ENCODE measurements around the gene GNGT2. TPM values are rescaled to one million over a fixed set of nuclear protein-coding genes. Genes with fewer than 3 reads are reported as not detected.

Gene GNGT2
- polyA plus RNA-seq, 3 donors: 16.0 to 25.1 (median 16.7) TPM

DNA sequence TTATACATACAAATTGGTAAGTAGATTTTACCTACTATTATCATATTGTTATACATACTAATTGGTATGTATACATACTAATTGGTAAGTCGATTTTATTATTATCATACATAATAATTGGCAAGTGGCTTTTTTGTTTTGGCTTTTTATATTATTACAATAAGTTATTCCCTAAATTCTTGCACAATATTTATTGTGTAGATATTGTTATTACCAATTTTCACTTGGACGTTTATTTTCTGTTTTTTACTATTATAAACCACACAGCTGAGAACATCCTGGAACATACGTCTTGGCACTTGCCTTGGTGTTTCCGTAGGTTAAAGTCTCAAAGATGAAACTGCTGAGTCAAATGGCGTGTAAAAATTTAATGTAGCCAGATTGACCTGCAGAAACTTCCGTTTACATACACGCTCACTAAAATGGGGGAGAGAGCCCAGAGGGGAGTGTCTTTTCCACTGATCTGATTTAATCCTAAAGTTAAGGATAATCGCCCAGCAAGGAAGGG, 18.9 kb downstream of the GNGT2 start:
- Histone ChIP-seq H3K27ac (ENCODE audit: low read depth in 1 of 2, low read length in 2 of 2) (peak overlapping the region; percentile 97 to 99), H4K20me1 (ENCODE audit: insufficient read depth, low read length) (no peaks in the 10 kb centered on the region), H3K9me3 (replicated peaks in 1 of 2; ENCODE audit: control insufficient read depth in 1 of 2, insufficient read depth in 1 of 2, low read length in 2 of 2) (peaks cover 0 to 1% of the 10 kb centered on the region in 2 donors), H3K79me2 (ENCODE audit: insufficient read depth, low read length) (no peaks in the 10 kb centered on the region), H3K4me3 (replicated peaks in 1 of 3; ENCODE audit: low read depth in 2 of 3, low read length in 3 of 3) (peak overlapping the region; percentile 31 to 80 (median 73)), H3K27me3 (ENCODE audit: control insufficient read depth in 2 of 2, insufficient read depth in 2 of 2, low read length in 2 of 2) (no peaks in the 10 kb centered on the region), H3K36me3 (replicated peaks in 1 of 2; ENCODE audit: control insufficient read depth in 1 of 2, insufficient read depth in 2 of 2, low read length in 2 of 2) (no peaks in the 10 kb centered on the region), H2AFZ (ENCODE audit: insufficient read depth, low read depth, low read length, poor library complexity, severe bottlenecking) (peak overlapping the region; percentile 85), H3K4me1 (ENCODE audit: control insufficient read depth in 1 of 2, insufficient read depth in 2 of 2, low read length in 2 of 2) (peaks cover 33 to 38% of the 10 kb centered on the region in 2 donors), H3K4me2 (replicated peaks; ENCODE audit: extremely low read depth, low read length, poor library complexity, severe bottlenecking) (peak overlapping the region; percentile 80), H3K9ac (ENCODE audit: insufficient read depth, low read length, poor library complexity, severe bottlenecking) (peak overlapping the region; percentile 93)
- TF ChIP-seq, protein P1, sequence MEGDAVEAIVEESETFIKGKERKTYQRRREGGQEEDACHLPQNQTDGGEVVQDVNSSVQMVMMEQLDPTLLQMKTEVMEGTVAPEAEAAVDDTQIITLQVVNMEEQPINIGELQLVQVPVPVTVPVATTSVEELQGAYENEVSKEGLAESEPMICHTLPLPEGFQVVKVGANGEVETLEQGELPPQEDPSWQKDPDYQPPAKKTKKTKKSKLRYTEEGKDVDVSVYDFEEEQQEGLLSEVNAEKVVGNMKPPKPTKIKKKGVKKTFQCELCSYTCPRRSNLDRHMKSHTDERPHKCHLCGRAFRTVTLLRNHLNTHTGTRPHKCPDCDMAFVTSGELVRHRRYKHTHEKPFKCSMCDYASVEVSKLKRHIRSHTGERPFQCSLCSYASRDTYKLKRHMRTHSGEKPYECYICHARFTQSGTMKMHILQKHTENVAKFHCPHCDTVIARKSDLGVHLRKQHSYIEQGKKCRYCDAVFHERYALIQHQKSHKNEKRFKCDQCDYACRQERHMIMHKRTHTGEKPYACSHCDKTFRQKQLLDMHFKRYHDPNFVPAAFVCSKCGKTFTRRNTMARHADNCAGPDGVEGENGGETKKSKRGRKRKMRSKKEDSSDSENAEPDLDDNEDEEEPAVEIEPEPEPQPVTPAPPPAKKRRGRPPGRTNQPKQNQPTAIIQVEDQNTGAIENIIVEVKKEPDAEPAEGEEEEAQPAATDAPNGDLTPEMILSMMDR (IDR thresholded peaks at IDR 0.05): no peak
- peaks cover 40% of the 10 kb centered on the region for H3K4me1 Mint-ChIP-seq
- peaks cover 0 to under 1% of the 10 kb centered on the region in 2 donors for H3K36me3 Mint-ChIP-seq
- H3K9me3 Mint-ChIP-seq: peaks cover 0 to 2% (median under 1%) of the 10 kb centered on the region in 7 donors
- peak overlapping the region; percentile 94 to 96 for H3K4me3 Mint-ChIP-seq
- intact Hi-C loops (cut with micrococcal nuclease): no loop called here
- peak overlapping the region; percentile 99 to 100 (median 99) for H3K27ac Mint-ChIP-seq
- peaks cover 0 to 7% (median 2%) of the 10 kb centered on the region in 3 donors for H3K27me3 Mint-ChIP-seq (ENCODE audit: low read depth in 3 of 3)
- 0% methylated on average over 1 of the region's 8 CpGs for WGBS (ENCODE audit: insufficient coverage)
- peak; percentile 65 to 87 (median 79) for DNase-seq

DNA sequence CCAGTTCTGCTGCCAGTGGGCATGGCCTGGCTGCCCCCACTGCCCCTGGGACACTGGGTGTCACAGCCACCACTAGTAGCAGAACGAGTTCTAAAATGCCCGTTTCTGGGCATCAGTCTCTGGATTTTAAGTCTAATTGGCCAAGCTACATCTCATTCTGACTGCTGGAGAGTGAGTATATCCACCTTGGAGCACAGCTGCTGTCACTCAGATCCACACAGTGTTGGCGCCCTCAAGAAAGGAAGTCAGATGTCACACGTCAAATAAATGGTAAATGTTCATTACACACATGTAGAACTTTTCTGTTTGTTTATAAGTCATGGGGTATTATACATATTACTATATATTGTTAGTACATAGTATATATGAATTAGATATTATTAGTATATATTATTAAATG, 19.4 kb downstream of the GNGT2 start:
- Histone ChIP-seq H4K20me1 (ENCODE audit: insufficient read depth, low read length) (no peaks in the 10 kb centered on the region), H2AFZ (ENCODE audit: insufficient read depth, low read depth, low read length, poor library complexity, severe bottlenecking) (no peak overlapping the region), H3K27me3 (ENCODE audit: control insufficient read depth in 2 of 2, insufficient read depth in 2 of 2, low read length in 2 of 2) (no peaks in the 10 kb centered on the region), H3K9me3 (replicated peaks in 1 of 2; ENCODE audit: control insufficient read depth in 1 of 2, insufficient read depth in 1 of 2, low read length in 2 of 2) (peaks cover 4 to 6% of the 10 kb centered on the region in 2 donors), H3K79me2 (ENCODE audit: insufficient read depth, low read length) (no peaks in the 10 kb centered on the region), H3K36me3 (replicated peaks in 1 of 2; ENCODE audit: control insufficient read depth in 1 of 2, insufficient read depth in 2 of 2, low read length in 2 of 2) (no peaks in the 10 kb centered on the region), H3K4me1 (ENCODE audit: control insufficient read depth in 1 of 2, insufficient read depth in 2 of 2, low read length in 2 of 2) (peaks cover 30 to 38% of the 10 kb centered on the region in 2 donors), H3K4me2 (replicated peaks; ENCODE audit: extremely low read depth, low read length, poor library complexity, severe bottlenecking) (no peak overlapping the region), H3K4me3 (replicated peaks in 1 of 3; ENCODE audit: low read depth in 2 of 3, low read length in 3 of 3) (no peak overlapping the region), H3K27ac (ENCODE audit: low read depth in 1 of 2, low read length in 2 of 2) (peak overlapping the region in 1 of 2 donors; percentile 49), H3K9ac (ENCODE audit: insufficient read depth, low read length, poor library complexity, severe bottlenecking) (no peak overlapping the region)
- 84% methylated on average over 2 of the region's 4 CpGs for WGBS (ENCODE audit: insufficient coverage)
- intact Hi-C loops (cut with micrococcal nuclease): no loop called here
- Mint-ChIP-seq H3K9me3 (peaks cover 3 to 7% (median 6%) of the 10 kb centered on the region in 7 donors), H3K27me3 (ENCODE audit: low read depth in 3 of 3) (peaks cover 0 to 6% (median 2%) of the 10 kb centered on the region in 3 donors), H3K4me1 (peaks cover 37% of the 10 kb centered on the region), H3K4me3 (no peak overlapping the region), H3K36me3 (no peaks in the 10 kb centered on the region), H3K27ac (peak overlapping the region in 1 of 7 donors; percentile 31)
- TF ChIP-seq, protein P1 (IDR thresholded peaks at IDR 0.05): no peak
- DNase-seq: peak in 2 of 3 donors; percentile 14 to 22
